HUES6 (cell line): Measurements from ENCODE around the gene RGS10.

Experiments
- H3K27ac ChIP-seq: 2 replicates; pipeline ENCODE4 v1.7.0; 2013; ENCODE audit warnings: low read depth, mild to moderate bottlenecking, low read length, inconsistent platforms
- H3K27me3 ChIP-seq: 2 replicates; pipeline ENCODE4 v1.6.1; 2013; ENCODE audit warnings: low read length; ENCODE audit not compliant: control insufficient read depth, insufficient read depth
- H3K36me3 ChIP-seq: 2 replicates; pipeline ENCODE4 v1.6.1; 2013; ENCODE audit warnings: low read length; ENCODE audit not compliant: control insufficient read depth, insufficient read depth
- H3K4me1 ChIP-seq: 2 replicates; pipeline ENCODE4 v1.6.1; 2013; ENCODE audit warnings: low read length; ENCODE audit not compliant: control insufficient read depth, insufficient read depth
- H3K4me3 ChIP-seq: 2 replicates; pipeline ENCODE4 v1.5.1; 2013; ENCODE audit warnings: low read depth, low read length
- H3K9ac ChIP-seq: one replicate; pipeline ENCODE4 v1.6.1; 2013; ENCODE audit warnings: mild to moderate bottlenecking, low read length
- H3K9me3 ChIP-seq: 2 replicates; pipeline ENCODE4 v1.6.1; 2013; ENCODE audit warnings: low read depth, low read length; ENCODE audit not compliant: control insufficient read depth, insufficient read depth

RGS10 gene

DNA sequence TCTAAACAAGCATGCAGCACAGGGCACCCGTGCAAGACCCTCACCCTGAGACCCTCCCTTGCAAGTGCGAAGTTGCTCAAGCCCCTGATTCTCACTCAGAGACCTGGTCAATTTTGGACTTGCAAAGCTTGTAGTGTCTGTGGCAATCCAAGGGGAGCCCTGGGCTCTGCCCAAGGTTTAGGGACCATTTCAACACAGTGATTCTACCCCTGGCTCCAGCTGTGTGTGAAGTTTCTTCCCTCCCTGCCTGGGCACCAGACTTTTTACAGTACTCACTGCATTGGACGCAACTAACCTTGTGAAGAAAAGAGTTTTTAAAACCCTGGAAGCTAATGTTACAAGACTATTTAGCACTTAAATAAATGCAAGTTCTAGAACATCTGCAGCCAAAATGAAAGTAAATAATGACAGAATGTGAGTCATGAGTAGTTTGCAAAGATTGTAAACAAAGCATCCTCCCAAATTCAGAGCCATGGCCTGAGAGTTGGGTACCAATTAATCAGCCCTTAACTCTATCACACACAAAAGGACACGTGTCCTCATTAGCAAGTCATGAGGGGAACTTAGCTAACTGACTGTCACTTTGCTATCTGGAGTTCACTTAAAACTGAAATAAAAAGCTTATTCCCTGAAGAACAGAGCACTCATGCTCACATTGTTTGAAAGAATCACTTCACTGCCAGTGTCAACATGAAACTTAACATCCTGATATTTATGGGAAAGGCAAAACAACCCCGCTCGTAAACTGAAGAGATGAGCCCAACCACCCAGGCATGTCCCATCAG, 48.1 kb downstream of the RGS10 start:
- Histone ChIP-seq H3K36me3 (no peaks in the 10 kb centered on the region), H3K9me3 (no peaks in the 10 kb centered on the region), H3K27me3 (no peaks in the 10 kb centered on the region; the same call in 1 of the 2 replicates), H3K9ac (no peak overlapping the region), H3K4me3 (no peak overlapping the region), H3K4me1 (peaks cover 4% of the 10 kb centered on the region), H3K27ac (no peak overlapping the region)

- H3K27me3 ChIP-seq, result peaks cover 5% of the 10 kb centered on the region; the same call in 1 of the 2 replicates
- no peak overlapping the region for H3K27ac ChIP-seq
- H3K36me3 ChIP-seq, result no peaks in the 10 kb centered on the region
- no peak overlapping the region for H3K4me3 ChIP-seq
- peaks cover 4% of the 10 kb centered on the region for H3K4me1 ChIP-seq
- H3K9me3 ChIP-seq, result no peaks in the 10 kb centered on the region
- no peak overlapping the region for H3K9ac ChIP-seq
These were observed 49.4 kb downstream of the RGS10 start for GRCh38 chr10:119493155-119493554.

DNA sequence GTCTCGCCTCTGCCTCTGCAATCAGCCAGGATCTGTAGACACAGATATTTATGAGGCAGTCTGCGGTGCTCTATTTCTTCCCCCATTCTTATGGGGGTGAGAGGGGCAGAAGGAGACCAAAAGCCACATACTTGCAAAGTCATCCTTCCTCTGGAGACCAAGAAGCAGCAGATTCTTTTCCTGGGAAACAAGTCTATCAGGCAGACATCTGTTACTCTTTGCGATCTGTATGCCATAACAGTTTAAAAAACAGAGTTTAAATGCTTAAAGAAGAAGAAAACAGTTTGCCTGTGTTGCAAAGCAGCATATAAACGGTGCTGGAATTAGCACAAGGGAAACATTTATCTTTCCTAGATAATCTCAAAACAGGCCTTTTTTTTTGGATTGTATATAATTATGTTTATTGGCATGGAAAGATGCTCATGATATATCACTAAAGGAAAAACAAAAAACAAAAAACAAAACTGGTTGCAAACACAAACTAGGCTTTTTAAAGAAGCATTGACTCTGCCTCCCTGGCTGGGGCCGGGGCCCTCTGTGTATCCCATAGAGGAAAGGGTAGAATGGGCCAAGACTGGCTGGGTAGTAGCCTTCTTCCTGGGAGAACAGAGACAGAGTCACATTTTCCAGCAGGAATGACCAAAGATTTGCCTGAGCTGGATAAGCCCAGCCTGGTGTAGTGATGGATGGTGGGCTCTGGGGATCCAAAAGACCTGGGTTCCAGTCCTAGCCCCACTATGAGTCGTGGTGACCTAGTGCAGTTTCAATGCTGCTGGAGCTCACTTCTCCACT, 50.4 kb downstream of the RGS10 start:
- H3K27ac ChIP-seq, result no peak overlapping the region
- H3K9me3 ChIP-seq, result no peaks in the 10 kb centered on the region
- peaks cover 11% of the 10 kb centered on the region; the same call in 1 of the 2 replicates for H3K27me3 ChIP-seq
- no peaks in the 10 kb centered on the region for H3K36me3 ChIP-seq
- H3K9ac ChIP-seq, result no peak overlapping the region
- no peak overlapping the region for H3K4me3 ChIP-seq
- H3K4me1 ChIP-seq, result peaks cover 4% of the 10 kb centered on the region

DNA sequence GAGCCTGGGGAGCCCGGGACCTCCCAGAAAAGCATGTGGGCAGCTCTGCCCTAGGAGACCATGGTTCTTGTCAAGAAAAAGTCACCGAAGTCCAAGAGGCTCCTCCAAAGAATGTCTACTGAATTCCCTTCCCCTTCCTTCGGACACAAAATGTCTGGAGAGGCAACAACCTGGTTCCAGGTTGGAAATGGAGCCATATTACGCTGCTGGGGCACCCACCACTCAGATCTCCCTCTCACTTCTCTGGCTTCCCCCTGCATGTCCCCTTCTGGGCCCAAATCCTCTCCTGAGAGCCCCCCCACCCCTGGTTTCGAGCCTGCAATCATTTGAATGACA, 52.6 kb downstream of the RGS10 start:
- Histone ChIP-seq H3K27me3 (peaks cover 15% of the 10 kb centered on the region; the same call in 1 of the 2 replicates), H3K4me1 (no peaks in the 10 kb centered on the region), H3K9ac (no peak overlapping the region), H3K36me3 (no peaks in the 10 kb centered on the region), H3K4me3 (no peak overlapping the region), H3K9me3 (no peaks in the 10 kb centered on the region), H3K27ac (no peak overlapping the region)

DNA sequence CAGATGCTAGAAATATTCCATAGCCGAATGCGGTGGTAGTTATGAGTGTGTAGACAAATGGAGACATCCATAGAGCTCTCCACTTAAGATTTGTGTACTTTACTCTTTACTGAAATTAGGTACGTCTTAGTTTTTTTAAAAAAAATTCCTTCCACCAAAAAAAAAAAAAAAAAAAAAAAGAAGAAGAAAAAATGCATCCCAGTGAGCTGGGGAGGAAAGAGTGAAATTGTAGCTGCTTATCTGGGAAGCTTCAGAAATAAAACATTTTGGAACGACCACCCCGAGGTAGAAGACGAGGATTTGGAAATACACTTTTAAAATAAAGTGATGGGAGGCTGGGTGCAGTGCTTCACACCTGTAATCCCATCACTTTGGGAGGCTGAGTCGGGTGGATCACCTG, 53.8 kb downstream of the RGS10 start:
- no peaks in the 10 kb centered on the region for H3K36me3 ChIP-seq
- H3K4me3 ChIP-seq, result no peak overlapping the region
- no peaks in the 10 kb centered on the region for H3K4me1 ChIP-seq
- H3K27ac ChIP-seq, result no peak overlapping the region
- H3K27me3 ChIP-seq, result peaks cover 19% of the 10 kb centered on the region
- no peak overlapping the region for H3K9ac ChIP-seq
- no peaks in the 10 kb centered on the region for H3K9me3 ChIP-seq

DNA sequence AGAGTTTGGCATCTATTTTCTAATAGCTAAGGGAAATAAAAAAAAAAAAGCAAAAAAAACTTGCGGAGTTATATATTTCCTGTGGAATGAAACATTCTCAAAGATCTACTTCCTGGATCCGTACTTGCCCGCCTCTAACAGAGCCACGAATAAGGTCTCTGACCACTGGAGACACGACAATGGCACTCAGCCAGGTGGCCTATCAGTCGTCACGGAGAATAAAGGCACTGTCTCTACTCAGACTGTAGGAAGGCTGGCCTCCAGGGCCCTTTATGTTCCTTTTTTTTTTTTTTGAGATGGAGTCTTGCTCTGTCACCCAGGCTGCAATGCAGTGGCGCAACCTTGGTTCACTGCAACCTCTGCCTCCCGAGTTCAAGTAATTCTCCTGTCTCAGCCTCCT, 58.7 kb downstream of the RGS10 start:
- Histone ChIP-seq H3K4me1 (peaks cover 4% of the 10 kb centered on the region; the same call in 1 of the 2 replicates), H3K4me3 (no peak overlapping the region), H3K36me3 (no peaks in the 10 kb centered on the region), H3K27ac (no peak overlapping the region), H3K9me3 (no peaks in the 10 kb centered on the region), H3K27me3 (peaks cover 60% of the 10 kb centered on the region), H3K9ac (no peak overlapping the region)

GRCh38 chr10:119483001-119483400, 59.5 kb downstream of the RGS10 start:
- H3K36me3 ChIP-seq, result no peaks in the 10 kb centered on the region
- peaks cover 68% of the 10 kb centered on the region for H3K27me3 ChIP-seq
- no peaks in the 10 kb centered on the region for H3K9me3 ChIP-seq
- no peak overlapping the region for H3K27ac ChIP-seq
- peaks cover 4% of the 10 kb centered on the region; the same call in 1 of the 2 replicates for H3K4me1 ChIP-seq
- no peak overlapping the region for H3K9ac ChIP-seq
- H3K4me3 ChIP-seq, result no peak overlapping the region

DNA sequence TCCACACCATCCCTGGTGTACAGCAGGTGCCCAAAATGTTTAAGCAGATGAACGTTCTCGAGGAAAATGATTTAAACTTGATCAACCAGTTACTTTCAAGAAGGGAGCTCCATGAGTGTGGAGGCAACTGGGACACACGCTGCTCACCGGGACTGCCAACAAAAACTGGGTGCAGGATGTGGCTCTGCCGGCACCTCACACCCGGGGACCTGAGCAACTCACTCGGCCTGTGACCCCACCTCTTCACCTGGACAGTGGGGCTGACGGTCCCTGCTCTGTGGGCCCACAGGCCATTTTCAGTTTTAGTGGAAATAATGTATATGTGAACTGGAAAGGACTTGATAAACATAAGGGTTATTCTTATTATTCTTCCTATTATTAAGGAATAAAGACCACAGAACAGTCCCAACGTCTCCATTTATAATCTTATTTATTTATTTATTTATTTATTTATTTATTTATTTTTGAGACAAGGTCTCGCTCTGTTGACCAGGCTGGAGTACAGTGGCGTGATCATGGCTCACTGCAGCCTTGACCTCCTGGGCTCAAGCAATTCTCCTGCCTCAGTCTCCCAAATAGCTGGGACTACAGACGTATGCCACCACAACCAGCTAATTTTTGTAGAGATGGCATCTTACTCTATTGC, 60.6 kb downstream of the RGS10 start:
- Histone ChIP-seq H3K36me3 (no peaks in the 10 kb centered on the region), H3K27ac (no peak overlapping the region), H3K27me3 (peaks cover 73% of the 10 kb centered on the region), H3K4me1 (peaks cover 4% of the 10 kb centered on the region; the same call in 1 of the 2 replicates), H3K9me3 (no peaks in the 10 kb centered on the region), H3K4me3 (no peak overlapping the region), H3K9ac (no peak overlapping the region)

DNA sequence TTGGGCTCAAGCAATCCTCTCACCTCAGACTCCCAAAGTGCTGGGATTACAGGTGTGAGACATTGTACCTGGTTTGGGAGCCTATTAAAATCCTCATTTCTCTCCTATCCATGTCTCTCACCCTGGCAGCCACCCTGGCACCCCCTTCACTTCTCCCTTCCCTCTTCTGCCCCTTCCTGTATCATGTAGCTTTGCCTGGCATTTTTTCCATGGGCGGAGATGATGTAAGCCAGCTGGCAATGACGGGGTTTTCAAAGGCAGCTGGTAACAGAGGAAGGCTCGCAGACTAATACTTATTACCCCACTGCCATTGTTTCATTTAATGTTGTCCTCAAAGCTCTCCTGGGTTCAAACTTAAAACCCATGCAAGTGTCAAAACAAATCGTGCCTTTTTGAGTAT, 61.9 kb downstream of the RGS10 start:
- Histone ChIP-seq H3K9me3 (no peaks in the 10 kb centered on the region), H3K27me3 (peaks cover 85% of the 10 kb centered on the region), H3K36me3 (no peaks in the 10 kb centered on the region), H3K9ac (no peak overlapping the region), H3K4me1 (peaks cover 4% of the 10 kb centered on the region; the same call in 1 of the 2 replicates), H3K4me3 (no peak overlapping the region), H3K27ac (no peak overlapping the region)

DNA sequence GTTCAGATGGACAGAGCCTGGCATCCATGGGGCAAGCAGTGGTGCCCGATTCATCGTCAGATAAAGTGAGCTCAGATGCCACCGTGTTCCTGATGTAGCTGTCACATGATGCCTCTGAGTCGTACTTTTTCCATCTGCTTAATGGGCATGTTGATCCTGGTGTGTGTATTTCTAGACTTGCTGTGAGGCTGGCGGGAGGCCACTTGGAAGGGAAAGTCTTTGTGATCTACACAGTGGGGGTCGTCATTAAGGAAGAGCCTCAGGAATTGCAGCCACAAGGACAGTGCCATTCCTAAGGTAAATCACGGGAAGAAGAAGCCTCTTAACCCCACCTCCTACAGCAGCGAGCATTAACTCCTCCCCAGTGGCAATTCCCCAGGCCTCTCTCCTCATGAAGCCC, 63.0 kb downstream of the RGS10 start:
- Histone ChIP-seq H3K4me1 (peaks cover 4% of the 10 kb centered on the region; the same call in 1 of the 2 replicates), H3K9me3 (no peaks in the 10 kb centered on the region), H3K9ac (no peak overlapping the region), H3K27ac (no peak overlapping the region), H3K27me3 (peaks cover 92% of the 10 kb centered on the region), H3K36me3 (no peaks in the 10 kb centered on the region), H3K4me3 (no peak overlapping the region; the same call in 1 of the 2 replicates)
